ENCODE data around the gene PVALEF. TPM values are rescaled to one million over a fixed set of nuclear protein-coding genes. Genes with fewer than 3 reads are reported as not detected.

Gene PVALEF
- total and polyA plus RNA-seq, 2 of the 13 experiments (the other 11 are each of a cell fraction or from before 2014, with no cell fraction given): 0.18 TPM

DNA sequence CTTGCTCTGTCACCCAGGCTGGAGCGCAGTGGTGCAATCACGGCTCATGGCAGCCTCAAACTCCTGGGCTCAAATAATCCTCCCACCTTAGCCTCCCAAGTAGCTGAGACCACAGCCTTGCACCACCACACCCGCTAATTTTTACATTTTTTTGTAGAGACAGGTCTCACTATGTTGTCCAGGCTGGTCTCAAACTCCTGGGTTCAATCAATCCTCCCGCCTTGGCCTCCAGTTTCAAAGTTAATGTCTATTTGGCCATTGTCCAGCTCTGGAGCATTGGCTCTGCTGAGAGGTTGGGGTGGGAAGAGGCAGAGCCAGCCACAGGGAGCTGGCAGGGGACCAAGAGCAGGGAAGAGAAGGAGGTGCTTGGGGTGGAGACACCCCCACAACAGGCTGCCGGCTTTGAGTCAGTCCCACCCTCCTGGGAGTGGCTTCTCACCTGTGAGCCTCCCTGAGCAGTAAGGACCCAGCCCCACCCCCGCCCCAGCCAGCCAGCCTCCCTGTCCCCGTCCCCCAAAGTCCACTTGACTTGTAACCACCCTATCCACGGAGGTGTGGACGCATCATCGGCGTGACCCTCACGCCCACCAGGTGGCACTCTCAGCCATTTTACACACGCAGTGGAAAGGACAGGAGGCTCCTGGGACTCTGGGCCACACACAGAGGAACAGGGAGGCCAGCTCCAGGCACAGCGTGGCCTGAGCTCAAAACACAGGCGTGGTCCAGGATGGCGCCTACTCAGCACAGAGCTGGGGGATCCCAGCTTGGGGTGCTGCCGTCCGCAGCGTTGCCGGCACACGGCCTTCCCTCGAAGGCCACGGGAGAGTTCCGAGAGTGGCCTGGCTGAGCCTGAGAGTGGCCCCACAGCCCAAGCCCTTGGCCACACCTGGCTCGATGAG, 22.8 kb upstream of the PVALEF start (continued):
- TF ChIP-seq ARNT2 (CRISPR knock-in tag; IDR thresholded peaks at IDR 0.05; ENCODE audit: low read depth): peak; percentile 78; the same call in 1 of the 2 replicates
- TF ChIP-seq, protein P1, sequence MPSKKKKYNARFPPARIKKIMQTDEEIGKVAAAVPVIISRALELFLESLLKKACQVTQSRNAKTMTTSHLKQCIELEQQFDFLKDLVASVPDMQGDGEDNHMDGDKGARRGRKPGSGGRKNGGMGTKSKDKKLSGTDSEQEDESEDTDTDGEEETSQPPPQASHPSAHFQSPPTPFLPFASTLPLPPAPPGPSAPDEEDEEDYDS (CRISPR knock-in tag; IDR thresholded peaks at IDR 0.05): 0 out of 2 replicates have a peak, but pooled peaks have one; percentile 28
- peak; percentile 19; the same call in 1 of the 2 replicates for TF ChIP-seq NRL (CRISPR knock-in tag; IDR thresholded peaks at IDR 0.05; ENCODE audit: borderline replicate concordance)
- TF ChIP-seq CC2D1A (CRISPR knock-in tag; IDR thresholded peaks at IDR 0.05): no peak
- TF ChIP-seq PRPF4 (IDR thresholded peaks at IDR 0.05; ENCODE audit: low read depth, low read length, poor library complexity, severe bottlenecking): no peak
- no peak for TF ChIP-seq IRX3 (CRISPR knock-in tag; IDR thresholded peaks at IDR 0.05; ENCODE audit: borderline replicate concordance, low read depth)
- TF ChIP-seq, protein P2, sequence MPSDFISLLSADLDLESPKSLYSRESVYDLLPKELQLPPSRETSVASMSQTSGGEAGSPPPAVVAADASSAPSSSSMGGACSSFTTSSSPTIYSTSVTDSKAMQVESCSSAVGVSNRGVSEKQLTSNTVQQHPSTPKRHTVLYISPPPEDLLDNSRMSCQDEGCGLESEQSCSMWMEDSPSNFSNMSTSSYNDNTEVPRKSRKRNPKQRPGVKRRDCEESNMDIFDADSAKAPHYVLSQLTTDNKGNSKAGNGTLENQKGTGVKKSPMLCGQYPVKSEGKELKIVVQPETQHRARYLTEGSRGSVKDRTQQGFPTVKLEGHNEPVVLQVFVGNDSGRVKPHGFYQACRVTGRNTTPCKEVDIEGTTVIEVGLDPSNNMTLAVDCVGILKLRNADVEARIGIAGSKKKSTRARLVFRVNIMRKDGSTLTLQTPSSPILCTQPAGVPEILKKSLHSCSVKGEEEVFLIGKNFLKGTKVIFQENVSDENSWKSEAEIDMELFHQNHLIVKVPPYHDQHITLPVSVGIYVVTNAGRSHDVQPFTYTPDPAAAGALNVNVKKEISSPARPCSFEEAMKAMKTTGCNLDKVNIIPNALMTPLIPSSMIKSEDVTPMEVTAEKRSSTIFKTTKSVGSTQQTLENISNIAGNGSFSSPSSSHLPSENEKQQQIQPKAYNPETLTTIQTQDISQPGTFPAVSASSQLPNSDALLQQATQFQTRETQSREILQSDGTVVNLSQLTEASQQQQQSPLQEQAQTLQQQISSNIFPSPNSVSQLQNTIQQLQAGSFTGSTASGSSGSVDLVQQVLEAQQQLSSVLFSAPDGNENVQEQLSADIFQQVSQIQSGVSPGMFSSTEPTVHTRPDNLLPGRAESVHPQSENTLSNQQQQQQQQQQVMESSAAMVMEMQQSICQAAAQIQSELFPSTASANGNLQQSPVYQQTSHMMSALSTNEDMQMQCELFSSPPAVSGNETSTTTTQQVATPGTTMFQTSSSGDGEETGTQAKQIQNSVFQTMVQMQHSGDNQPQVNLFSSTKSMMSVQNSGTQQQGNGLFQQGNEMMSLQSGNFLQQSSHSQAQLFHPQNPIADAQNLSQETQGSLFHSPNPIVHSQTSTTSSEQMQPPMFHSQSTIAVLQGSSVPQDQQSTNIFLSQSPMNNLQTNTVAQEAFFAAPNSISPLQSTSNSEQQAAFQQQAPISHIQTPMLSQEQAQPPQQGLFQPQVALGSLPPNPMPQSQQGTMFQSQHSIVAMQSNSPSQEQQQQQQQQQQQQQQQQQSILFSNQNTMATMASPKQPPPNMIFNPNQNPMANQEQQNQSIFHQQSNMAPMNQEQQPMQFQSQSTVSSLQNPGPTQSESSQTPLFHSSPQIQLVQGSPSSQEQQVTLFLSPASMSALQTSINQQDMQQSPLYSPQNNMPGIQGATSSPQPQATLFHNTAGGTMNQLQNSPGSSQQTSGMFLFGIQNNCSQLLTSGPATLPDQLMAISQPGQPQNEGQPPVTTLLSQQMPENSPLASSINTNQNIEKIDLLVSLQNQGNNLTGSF (CRISPR knock-in tag; IDR thresholded peaks at IDR 0.05): no peak
- TF ChIP-seq ZNF605 (CRISPR knock-in tag; IDR thresholded peaks at IDR 0.05): peak; percentile 40; the same call in 1 of the 2 replicates
- TF ChIP-seq KLF13 (CRISPR knock-in tag; IDR thresholded peaks at IDR 0.05): peak; percentile 77
- TF ChIP-seq ARNT (IDR thresholded peaks at IDR 0.05): no peak
- no peak for TF ChIP-seq ZNF629 (CRISPR knock-in tag; conservative IDR thresholded peaks at IDR 0.05)
- TF ChIP-seq, protein P3, sequence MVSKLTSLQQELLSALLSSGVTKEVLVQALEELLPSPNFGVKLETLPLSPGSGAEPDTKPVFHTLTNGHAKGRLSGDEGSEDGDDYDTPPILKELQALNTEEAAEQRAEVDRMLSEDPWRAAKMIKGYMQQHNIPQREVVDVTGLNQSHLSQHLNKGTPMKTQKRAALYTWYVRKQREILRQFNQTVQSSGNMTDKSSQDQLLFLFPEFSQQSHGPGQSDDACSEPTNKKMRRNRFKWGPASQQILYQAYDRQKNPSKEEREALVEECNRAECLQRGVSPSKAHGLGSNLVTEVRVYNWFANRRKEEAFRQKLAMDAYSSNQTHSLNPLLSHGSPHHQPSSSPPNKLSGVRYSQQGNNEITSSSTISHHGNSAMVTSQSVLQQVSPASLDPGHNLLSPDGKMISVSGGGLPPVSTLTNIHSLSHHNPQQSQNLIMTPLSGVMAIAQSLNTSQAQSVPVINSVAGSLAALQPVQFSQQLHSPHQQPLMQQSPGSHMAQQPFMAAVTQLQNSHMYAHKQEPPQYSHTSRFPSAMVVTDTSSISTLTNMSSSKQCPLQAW (CRISPR knock-in tag; IDR thresholded peaks at IDR 0.05): 0 out of 2 replicates have a peak, but pooled peaks have one; percentile 26
- peak; percentile 66; the same call in 1 of the 2 replicates for TF ChIP-seq ZNF572 (CRISPR knock-in tag; IDR thresholded peaks at IDR 0.05)
- TF ChIP-seq RELA (CRISPR knock-in tag; IDR thresholded peaks at IDR 0.05): no peak
- TF ChIP-seq, protein P4, sequence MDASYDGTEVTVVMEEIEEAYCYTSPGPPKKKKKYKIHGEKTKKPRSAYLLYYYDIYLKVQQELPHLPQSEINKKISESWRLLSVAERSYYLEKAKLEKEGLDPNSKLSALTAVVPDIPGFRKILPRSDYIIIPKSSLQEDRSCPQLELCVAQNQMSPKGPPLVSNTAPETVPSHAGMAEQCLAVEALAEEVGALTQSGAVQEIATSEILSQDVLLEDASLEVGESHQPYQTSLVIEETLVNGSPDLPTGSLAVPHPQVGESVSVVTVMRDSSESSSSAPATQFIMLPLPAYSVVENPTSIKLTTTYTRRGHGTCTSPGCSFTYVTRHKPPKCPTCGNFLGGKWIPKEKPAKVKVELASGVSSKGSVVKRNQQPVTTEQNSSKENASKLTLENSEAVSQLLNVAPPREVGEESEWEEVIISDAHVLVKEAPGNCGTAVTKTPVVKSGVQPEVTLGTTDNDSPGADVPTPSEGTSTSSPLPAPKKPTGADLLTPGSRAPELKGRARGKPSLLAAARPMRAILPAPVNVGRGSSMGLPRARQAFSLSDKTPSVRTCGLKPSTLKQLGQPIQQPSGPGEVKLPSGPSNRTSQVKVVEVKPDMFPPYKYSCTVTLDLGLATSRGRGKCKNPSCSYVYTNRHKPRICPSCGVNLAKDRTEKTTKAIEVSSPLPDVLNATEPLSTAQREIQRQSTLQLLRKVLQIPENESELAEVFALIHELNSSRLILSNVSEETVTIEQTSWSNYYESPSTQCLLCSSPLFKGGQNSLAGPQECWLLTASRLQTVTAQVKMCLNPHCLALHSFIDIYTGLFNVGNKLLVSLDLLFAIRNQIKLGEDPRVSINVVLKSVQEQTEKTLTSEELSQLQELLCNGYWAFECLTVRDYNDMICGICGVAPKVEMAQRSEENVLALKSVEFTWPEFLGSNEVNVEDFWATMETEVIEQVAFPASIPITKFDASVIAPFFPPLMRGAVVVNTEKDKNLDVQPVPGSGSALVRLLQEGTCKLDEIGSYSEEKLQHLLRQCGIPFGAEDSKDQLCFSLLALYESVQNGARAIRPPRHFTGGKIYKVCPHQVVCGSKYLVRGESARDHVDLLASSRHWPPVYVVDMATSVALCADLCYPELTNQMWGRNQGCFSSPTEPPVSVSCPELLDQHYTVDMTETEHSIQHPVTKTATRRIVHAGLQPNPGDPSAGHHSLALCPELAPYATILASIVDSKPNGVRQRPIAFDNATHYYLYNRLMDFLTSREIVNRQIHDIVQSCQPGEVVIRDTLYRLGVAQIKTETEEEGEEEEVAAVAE (CRISPR knock-in tag; IDR thresholded peaks at IDR 0.05; ENCODE audit: borderline replicate concordance): peak; percentile 23; the same call in 1 of the 2 replicates
- no peak for TF ChIP-seq ZNF431 (CRISPR knock-in tag; IDR thresholded peaks at IDR 0.05; ENCODE audit: borderline replicate concordance, low read depth)
